Gastrocnemius medialis (tissue), 4 donors: Measurements from ENCODE around the gene WNT9B. TPM values are rescaled to one million over a fixed set of nuclear protein-coding genes. Genes with fewer than 3 reads are reported as not detected.

Experiments
- ATAC-seq, 2 donors: fragments of 150-250 bp; one replicate each; pipeline ENCODE4 v1.9.1; 2016
- DNase-seq, 2 donors: peaks; one replicate each; pipeline ENCODE4 v3.0.0-alpha.2; 2019
- H3K27ac ChIP-seq, 4 donors: fragments of 200-600 bp; sonication (generic); 1 replicate in 1 of 4; 2 replicates in 3 of 4; pipeline ENCODE4 v1.5.1; 2016 to 2018; ENCODE audit warnings: mild to moderate bottlenecking in 2 of 4, moderate library complexity in 1 of 4
- H3K27me3 ChIP-seq, 3 donors: fragments of 200-600 bp; sonication (generic) in 2 of 3; 1 replicate in 1 of 3; 2 replicates in 2 of 3; pipeline versions ENCODE4 v1.5.1 to v1.6.0; 2016 to 2019; ENCODE audit warnings: mild to moderate bottlenecking in 1 of 3, moderate library complexity in 1 of 3
- H3K36me3 ChIP-seq, 2 donors: fragments of 200-600 bp; sonication (generic) in 1 of 2; one replicate each; pipeline ENCODE4 v1.5.1; 2017 to 2018
- H3K4me1 ChIP-seq, 2 donors: fragments of 200-600 bp; sonication (generic) in 1 of 2; one replicate each; pipeline ENCODE4 v1.5.1; 2016 to 2017; ENCODE audit warnings: mild to moderate bottlenecking in 2 of 2
- H3K4me3 ChIP-seq, 4 donors: fragments of 200-600 bp; sonication (generic) in 3 of 4; 1 replicate in 1 of 4; 2 replicates in 3 of 4; pipeline ENCODE4 v1.5.1; 2016 to 2019; ENCODE audit warnings: mild to moderate bottlenecking in 2 of 4
- H3K9me3 ChIP-seq, 3 donors: fragments of 200-600 bp; sonication (generic) in 2 of 3; 1 replicate in 1 of 3; 2 replicates in 2 of 3; pipeline ENCODE4 v1.5.1; 2016 to 2019
- POLR2A ChIP-seq, 2 donors: fragments of 450-650 bp; IDR thresholded peaks; one replicate each; pipeline ENCODE4 v1.6.1; 2017; ENCODE audit warnings: antibody characterized with exemption in 2 of 2, mild to moderate bottlenecking in 2 of 2, moderate library complexity in 2 of 2
- in situ Hi-C, 4 donors: fragments of 200-750 bp; cut with MboI; loops; one replicate each; pipeline versions ENCODE4 v1.15.0 to v1.8.0; 2017; ENCODE audit warnings: low sequenced_read_pairs in 4 of 4
- intact Hi-C: fragments of 100-400 bp; cut with DNase I; formaldehyde crosslinking; loops from one replicate; pipeline ENCODE4 v1.15.1; 2023; ENCODE audit warnings: low total_unique reads
- total RNA-seq, 4 donors: library from RNA; depleted of rRNA; stranded (reverse); fragments of >200 nt; gene quantifications; one replicate each; pipeline versions ENCODE4 v1.1.0 to v1.2.3, GENCODE V29; 2016
- TF ChIP-seq, protein P1 (sequence below), 5 experiments: fragments of 450-650 bp in 3 of 5; fragments of 200-600 bp in 2 of 5; sonication (generic) in 2 of 5; IDR thresholded peaks in 4 of 5; conservative IDR thresholded peaks in 1 of 5; 1 replicate in 4 of 5; 2 replicates in 1 of 5; pipeline ENCODE4 v1.5.1; 2016 to 2019; ENCODE audit warnings: antibody characterized with exemption in 5 of 5, mild to moderate bottlenecking in 3 of 5, moderate library complexity in 3 of 5

The WNT9B gene
- total RNA-seq, 4 donors from 2014 or later: 0.40 TPM; not detected in 3

DNA sequence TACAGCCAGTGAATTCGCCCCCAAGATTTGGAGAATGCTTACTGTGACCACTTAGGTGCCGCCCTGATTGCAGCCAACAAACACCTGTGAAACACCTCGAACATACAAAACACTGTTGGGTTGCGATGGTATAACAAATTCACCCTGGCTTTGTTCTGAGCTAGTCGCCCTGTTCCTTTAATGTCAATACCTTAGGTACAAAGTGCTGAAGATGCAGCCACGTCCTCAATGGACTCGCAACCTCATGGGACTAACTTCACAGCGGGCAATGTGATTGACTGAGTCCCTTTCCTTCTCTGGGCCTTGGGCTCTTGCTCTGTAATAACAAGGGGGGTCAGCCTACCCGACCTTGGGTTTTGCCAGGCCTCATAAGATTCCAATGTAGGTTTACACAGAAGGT, 42.6 kb downstream of the WNT9B start:
- in situ Hi-C loops: no loop called here
- H3K27me3 ChIP-seq: peaks cover 9 to 23% (median 11%) of the 10 kb centered on the region in 3 donors

DNA sequence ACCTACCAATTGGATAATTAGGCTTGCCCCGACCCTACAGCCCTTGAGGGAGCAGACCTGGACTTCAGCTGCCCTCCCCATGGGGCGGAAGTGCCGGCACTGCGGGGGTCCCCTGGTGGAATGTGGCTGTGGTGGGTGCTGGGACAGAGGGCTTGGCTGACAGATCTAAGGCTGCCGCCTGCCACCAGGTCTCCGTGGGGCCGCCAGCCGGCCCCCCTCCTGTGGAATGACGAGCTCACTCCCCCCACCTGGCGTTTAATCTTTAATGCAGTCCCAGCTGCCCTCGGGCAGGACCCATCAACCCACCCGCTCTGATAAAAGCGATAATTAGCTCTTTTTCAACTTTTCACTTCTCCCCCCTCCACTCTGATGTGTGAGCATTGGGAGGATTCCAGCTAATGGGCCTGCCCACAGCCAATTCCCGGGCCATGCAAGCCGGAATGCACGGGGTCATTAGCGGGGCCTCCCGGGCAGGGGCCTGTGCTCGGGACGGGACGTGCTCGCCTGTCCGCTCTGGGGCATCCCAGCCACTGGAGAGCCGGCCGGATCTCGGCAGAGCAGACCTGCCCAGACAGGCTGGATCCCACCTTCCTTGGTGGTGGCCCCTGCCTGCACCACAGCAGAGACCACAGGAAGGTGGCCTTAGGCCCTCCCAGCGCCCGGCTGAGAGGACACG, 43.2 kb downstream of the WNT9B start:
- ATAC-seq (no peak), DNase-seq (no peak)
- Histone ChIP-seq H3K27me3 (peaks cover 9 to 23% (median 11%) of the 10 kb centered on the region in 3 donors), H3K36me3 (no peaks in the 10 kb centered on the region), H3K4me1 (no peaks in the 10 kb centered on the region), H3K27ac (no peak overlapping the region), H3K4me3 (no peak overlapping the region), H3K9me3 (no peaks in the 10 kb centered on the region)
- intact Hi-C loops (no loop called here), in situ Hi-C loops (no loop called here)
- no peak for TF ChIP-seq POLR2A (IDR thresholded peaks at IDR 0.05)
- TF ChIP-seq, protein P1, sequence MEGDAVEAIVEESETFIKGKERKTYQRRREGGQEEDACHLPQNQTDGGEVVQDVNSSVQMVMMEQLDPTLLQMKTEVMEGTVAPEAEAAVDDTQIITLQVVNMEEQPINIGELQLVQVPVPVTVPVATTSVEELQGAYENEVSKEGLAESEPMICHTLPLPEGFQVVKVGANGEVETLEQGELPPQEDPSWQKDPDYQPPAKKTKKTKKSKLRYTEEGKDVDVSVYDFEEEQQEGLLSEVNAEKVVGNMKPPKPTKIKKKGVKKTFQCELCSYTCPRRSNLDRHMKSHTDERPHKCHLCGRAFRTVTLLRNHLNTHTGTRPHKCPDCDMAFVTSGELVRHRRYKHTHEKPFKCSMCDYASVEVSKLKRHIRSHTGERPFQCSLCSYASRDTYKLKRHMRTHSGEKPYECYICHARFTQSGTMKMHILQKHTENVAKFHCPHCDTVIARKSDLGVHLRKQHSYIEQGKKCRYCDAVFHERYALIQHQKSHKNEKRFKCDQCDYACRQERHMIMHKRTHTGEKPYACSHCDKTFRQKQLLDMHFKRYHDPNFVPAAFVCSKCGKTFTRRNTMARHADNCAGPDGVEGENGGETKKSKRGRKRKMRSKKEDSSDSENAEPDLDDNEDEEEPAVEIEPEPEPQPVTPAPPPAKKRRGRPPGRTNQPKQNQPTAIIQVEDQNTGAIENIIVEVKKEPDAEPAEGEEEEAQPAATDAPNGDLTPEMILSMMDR (IDR thresholded peaks at IDR 0.05 in 4 of 5, conservative IDR thresholded peaks at IDR 0.05 in 1 of 5): no peak

More for the DNA sequence above, 42.6 kb downstream of the WNT9B start:
- ATAC-seq (no peak), DNase-seq (no peak)
- Histone ChIP-seq H3K4me3 (no peak overlapping the region), H3K27ac (no peak overlapping the region), H3K4me1 (no peaks in the 10 kb centered on the region), H3K9me3 (no peaks in the 10 kb centered on the region), H3K36me3 (no peaks in the 10 kb centered on the region)
- intact Hi-C loops: no loop called here
- TF ChIP-seq, protein P1 (IDR thresholded peaks at IDR 0.05 in 4 of 5, conservative IDR thresholded peaks at IDR 0.05 in 1 of 5): no peak
- TF ChIP-seq POLR2A (IDR thresholded peaks at IDR 0.05): no peak

DNA sequence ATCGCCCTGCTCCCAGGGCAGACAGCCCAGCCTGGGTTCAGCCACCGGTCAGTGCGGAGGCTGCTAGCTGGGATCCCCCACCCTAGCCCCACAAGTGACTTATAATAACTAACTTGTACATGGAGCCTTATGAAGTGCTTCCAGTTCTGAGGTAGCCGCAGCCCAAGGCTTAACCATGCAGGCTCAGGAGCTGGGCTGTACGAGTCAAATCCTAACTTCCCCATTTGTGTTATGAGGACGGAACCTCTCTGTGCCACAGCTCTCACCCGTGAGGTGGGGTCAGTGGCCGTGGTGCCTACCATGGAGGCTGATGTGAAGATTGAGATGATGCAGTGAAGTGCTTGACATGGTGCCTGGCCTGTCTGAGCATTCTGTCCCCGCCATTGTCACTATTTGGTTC, 43.8 kb downstream of the WNT9B start:
- no peak for ATAC-seq
- TF ChIP-seq POLR2A (IDR thresholded peaks at IDR 0.05): no peak
- TF ChIP-seq, protein P1 (IDR thresholded peaks at IDR 0.05 in 4 of 5, conservative IDR thresholded peaks at IDR 0.05 in 1 of 5): no peak
- intact Hi-C loops: no loop called here
- Histone ChIP-seq H3K4me1 (no peaks in the 10 kb centered on the region), H3K27ac (no peak overlapping the region), H3K9me3 (no peaks in the 10 kb centered on the region), H3K4me3 (no peak overlapping the region), H3K27me3 (peaks cover 5 to 23% (median 11%) of the 10 kb centered on the region in 3 donors), H3K36me3 (no peaks in the 10 kb centered on the region)
- DNase-seq: no peak
- in situ Hi-C loops: no loop called here

GRCh38 chr17:46896991-46897390, 45.6 kb downstream of the WNT9B start:
- Histone ChIP-seq H3K27ac (no peak overlapping the region), H3K4me1 (no peaks in the 10 kb centered on the region), H3K27me3 (peaks cover 5 to 23% (median 7%) of the 10 kb centered on the region in 3 donors), H3K36me3 (no peaks in the 10 kb centered on the region), H3K9me3 (no peaks in the 10 kb centered on the region), H3K4me3 (no peak overlapping the region)
- DNase-seq: no peak
- TF ChIP-seq, protein P1 (IDR thresholded peaks at IDR 0.05 in 4 of 5, conservative IDR thresholded peaks at IDR 0.05 in 1 of 5): no peak
- in situ Hi-C loops: no loop called here
- no peak for ATAC-seq
- intact Hi-C loops: no loop called here

GRCh38 chr17:46898364-46898763, 47.0 kb downstream of the WNT9B start:
- H3K4me3 ChIP-seq: no peak overlapping the region
- H3K4me1 ChIP-seq: no peaks in the 10 kb centered on the region
- peaks cover 5 to 12% (median 7%) of the 10 kb centered on the region in 3 donors for H3K27me3 ChIP-seq
- TF ChIP-seq, protein P1 (IDR thresholded peaks at IDR 0.05 in 4 of 5, conservative IDR thresholded peaks at IDR 0.05 in 1 of 5): no peak
- no peak for TF ChIP-seq POLR2A (IDR thresholded peaks at IDR 0.05)
- in situ Hi-C loops (no loop called here), intact Hi-C loops (no loop called here)
- no peak for ATAC-seq
- no peak overlapping the region for H3K27ac ChIP-seq
- no peak for DNase-seq
- no peaks in the 10 kb centered on the region for H3K9me3 ChIP-seq
- H3K36me3 ChIP-seq: no peaks in the 10 kb centered on the region
